Stimulated activated CD4-positive, alpha-beta T cell treated with anti-CD3 and anti-CD28 coated beads, Interleukin-4, amount 100 ng/mL, for 1 hour (primary cell): ENCODE measurements around the gene ATAD3A.
"Not testable (repeated sequence)": the region's sequence is repeated elsewhere in the genome, so short reads cannot be mapped to it uniquely, and the experiment has no call there.

ENCODE experiments used
- DNase-seq: peaks from one replicate; pipeline ENCODE4 v3.0.0-alpha.2; 2020

ATAD3A gene

DNA sequence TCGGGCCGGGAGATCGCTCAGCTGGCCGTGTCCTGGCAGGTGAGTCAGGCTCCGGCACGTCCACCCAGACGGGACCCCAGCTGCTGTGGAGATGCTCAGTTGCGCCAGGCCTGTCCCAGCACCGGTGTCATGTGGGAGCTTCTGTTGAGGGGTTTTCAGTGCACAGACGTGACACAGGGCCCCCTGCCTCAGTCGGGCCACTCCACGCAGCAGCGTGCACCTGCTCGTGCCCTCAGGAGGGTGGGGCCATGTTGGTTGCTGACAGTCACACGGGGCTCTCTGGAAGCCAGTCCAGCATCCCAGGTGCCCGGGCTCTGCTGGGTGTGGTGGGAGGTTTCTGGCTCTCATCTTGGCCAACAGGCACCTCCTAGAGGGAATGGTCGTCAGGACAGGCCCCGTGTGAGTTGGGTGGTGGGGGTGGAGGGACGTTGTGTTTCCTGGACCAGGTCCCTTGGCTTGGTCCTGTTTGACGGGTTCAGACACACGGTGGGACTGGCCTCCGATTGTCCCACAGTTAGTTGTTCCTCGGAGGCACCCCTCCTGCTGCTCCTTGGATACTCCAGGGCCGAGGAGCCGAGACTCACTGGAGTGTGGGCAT lies 21.2 kb upstream of the ATAD3A start:
- DNase-seq = no peak

DNA sequence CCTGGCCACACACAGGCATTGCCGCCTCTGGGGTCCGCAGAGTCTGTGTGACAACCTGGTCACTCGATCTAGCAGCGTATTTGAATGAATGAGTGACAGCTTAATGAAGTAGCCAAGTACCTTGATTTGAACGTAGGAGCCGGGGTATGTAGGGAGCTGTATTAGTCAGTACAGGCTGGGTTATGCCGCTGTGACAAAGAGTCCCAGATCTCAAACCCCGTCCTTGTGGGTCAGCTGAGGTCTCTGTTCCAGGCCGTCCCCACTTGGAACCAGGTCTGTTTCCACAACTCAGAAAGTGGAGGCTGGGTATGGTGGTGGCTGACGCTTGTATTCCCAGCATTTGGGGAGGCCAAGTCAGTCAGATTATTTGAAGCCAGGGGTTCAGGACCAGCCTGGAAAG lies 20.4 kb upstream of the ATAD3A start:
- no peak for DNase-seq

DNA sequence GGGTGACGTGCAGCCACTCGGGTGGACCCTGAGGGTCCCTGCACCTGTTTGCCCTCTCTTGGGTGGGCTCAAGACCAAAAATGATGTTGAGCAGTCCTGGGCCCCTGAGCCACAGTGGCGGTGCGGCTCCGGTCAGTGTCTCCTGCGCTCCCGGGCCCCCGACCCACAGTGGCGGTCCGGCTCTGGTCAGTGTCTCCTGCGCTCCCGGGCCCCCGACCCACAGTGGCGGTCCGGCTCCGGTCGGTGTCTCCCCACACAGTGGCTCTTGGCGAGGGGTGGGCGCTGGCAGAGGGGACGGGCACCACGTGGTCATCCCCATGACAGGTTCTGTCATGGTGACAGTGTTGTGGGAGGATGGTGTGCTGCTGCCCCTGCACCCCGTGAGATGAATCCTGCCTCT lies 17.7 kb upstream of the ATAD3A start:
- DNase-seq = not testable (repeated sequence)

DNA sequence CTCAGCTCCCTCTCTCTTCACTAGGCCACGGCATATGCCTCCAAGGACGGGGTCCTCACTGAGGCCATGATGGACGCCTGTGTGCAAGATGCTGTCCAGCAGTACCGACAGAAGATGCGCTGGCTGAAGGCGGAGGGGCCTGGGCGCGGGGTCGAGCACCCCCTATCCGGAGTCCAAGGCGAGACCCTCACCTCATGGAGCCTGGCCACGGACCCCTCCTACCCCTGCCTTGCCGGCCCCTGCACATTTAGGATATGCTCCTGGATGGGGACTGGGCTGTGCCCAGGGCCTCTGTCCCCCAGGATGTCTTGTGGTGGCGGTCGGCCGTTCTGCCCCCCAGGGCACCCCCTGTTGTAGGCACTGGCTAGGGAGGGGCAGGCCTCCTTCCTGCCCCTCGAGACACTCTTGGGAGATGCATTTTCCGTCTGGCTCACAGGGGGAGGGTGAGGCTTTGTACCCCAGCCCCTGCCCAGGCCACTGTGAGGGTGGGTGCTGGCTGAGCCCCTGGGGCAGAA lies 16.4 kb upstream of the ATAD3A start:
- DNase-seq = not testable (repeated sequence)

- peak; percentile 68 for DNase-seq
These were observed 7.1 kb upstream of the ATAD3A start for GRCh38 chr1:1504777-1505365.

DNA sequence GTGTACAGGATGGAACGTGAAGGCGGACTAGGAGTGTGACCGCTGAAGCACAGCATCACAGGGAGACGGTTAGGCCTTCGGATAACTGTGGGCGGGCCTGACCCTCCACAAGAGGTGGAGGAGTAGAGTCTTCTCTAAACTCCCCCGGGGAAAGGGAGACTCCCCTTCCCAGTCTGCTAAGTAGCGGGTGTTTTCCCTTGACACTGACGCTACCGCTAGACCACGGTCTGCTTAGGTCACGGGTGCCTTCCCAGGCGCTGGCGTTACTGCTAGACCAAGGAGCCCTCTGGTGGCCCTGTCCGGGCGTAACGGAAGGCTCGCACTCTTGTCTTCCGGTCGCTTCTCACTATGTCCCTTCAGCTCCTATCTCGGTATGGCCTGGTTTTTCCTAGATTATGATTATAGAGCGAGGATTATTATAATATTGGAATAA lies 6.6 kb upstream of the ATAD3A start:
- DNase-seq = not testable (repeated sequence)

DNA sequence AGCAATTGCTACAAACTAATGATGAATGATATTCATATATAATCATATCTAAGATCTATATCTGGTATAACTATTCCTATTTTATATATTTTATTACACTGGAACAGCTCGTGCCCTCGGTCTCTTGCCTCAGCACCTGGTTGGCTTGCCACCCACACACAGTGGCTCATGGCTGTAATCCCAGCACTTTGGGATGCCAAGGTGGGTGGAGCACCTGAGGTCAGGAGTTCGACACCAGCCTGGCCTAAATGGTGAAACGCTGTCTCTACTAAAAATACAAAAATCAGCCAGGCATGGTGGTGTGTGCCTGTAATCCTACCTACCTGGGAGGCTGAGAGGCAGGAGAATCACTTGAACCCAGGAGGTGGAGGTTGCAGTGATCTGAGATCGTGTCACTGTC lies 6.2 kb upstream of the ATAD3A start:
- DNase-seq = not testable (repeated sequence)

- DNase-seq = no peak
These were observed 4.7 kb upstream of the ATAD3A start for GRCh38 chr1:1507305-1507704.

- DNase-seq = not testable (repeated sequence)
These were observed 3.0 kb upstream of the ATAD3A start for GRCh38 chr1:1508775-1509464.

- not testable (repeated sequence) for DNase-seq
These were observed 2.5 kb upstream of the ATAD3A start for GRCh38 chr1:1509465-1509850.

DNA sequence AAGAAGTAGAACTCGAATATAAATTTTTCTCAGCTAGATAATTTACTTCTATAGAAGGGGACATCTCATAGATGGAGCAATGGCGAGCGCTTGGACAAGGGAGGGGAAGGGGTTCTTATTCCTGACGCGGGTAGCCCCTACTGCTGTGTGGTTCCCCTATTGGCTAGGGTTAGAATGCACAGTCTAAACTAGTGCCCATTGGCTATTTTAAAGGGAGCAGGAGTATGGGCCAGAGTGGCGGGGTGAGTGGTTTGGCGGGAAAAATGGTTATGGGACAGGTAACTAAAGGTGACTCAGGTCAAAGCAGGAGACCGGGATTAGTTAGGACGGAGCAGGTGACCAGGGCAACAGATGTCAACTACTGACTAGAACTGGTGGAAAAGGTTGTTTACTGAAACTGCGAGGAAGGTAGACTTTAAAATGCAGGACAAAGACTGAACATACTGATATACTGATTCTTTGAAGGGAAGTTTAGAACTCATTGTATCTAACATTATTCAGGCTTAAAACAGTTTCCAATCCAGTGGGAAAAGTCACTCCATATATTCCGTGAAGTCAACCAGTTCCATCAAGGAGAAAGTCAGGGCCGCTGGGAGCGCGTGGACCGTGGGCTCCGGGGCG lies 940 bp upstream of the ATAD3A start:
- DNase-seq = no peak

DNA sequence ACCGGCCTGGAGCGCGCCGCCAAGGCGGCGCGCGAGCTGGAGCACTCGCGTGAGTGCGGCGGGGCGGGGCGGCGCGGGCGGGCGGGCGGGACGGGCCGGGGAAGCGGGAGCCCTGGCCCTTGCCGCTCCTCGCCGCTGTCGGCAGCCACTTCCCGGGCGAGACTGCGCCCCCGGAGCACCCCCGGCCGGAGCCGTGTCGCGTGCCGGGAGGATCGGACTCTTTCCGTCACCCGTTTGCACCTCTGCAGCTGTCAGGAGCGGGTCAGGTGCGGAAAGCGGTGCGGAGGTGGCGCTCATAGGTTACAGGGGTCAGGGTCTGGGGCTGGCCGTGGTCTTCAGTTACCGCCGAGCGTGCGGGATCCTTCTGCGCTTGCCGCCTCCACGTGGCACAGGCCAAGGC lies 463 bp downstream of the ATAD3A start:
- peak; percentile 16 for DNase-seq

GRCh38 chr1:1513675-1514074 lies 1.7 kb downstream of the ATAD3A start:
- DNase-seq = not testable (repeated sequence)

DNA sequence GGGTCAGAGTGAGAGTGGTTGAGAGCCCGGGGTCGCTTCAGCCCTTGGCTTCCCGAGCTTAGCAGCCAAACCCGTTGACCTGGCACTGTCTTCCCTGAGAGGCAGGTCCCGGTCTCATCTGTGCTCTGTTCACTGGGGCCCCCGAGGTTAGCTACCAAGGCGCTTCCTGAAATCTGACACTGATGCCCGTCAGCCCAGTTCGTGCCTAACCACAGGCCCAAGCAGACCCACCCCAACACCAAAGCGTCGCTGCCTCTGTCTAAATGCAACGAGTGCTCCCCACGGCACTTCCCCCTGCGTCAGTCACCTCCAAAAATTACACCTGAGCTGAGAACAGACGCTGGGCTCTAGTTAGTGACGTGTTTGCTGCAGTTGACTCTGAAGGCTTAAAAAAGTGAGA lies 2.4 kb downstream of the ATAD3A start:
- DNase-seq = not testable (repeated sequence)

DNA sequence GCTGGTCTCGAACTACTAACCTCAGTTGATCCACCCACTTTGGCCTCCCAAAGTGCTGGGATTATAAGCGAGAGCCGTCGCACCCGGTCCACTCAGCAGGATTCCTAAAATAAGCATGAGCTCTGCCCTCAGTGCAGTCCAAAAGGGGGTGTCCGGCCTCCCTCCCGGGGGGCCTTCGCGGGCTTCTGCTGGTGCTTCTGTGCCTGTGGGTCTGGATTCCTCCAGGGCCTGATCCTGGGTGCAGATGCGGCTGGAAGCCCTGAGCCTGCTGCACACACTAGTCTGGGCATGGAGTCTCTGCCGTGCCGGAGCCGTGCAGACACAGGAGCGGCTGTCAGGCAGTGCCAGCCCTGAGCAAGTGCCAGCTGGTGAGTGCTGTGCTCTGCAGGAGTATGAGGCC lies 5.0 kb downstream of the ATAD3A start:
- DNase-seq = not testable (repeated sequence)

DNA sequence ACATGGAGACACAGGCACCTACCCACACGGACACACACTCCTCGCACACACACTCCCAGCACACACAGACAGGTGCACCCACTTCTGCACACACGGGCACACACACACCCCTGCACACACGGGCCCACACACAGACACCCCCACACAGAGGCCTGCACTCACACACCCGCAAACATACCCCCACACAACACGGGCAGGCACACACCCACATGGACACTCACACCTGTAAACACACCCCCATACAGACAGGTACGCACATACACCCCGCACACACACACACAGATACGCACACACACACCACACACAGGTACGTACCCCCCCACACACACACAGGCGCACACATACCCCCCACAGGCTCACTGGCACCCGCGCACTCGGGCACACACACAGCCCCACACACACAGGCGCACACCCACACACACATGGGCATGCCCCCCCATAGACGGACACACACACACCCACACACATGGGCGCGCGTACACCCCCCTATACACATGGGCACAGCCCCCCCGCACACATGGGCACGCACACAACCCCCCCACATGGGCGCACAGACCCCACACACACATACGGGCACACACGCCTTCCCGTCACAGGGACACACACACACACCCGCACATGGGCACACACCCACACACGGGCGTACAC lies 6.1 kb downstream of the ATAD3A start:
- no peak for DNase-seq

GRCh38 chr1:1518621-1519007 lies 6.7 kb downstream of the ATAD3A start:
- not testable (repeated sequence) for DNase-seq

- DNase-seq = not testable (repeated sequence)
These were observed 8.0 kb downstream of the ATAD3A start for GRCh38 chr1:1519805-1520505.

DNA sequence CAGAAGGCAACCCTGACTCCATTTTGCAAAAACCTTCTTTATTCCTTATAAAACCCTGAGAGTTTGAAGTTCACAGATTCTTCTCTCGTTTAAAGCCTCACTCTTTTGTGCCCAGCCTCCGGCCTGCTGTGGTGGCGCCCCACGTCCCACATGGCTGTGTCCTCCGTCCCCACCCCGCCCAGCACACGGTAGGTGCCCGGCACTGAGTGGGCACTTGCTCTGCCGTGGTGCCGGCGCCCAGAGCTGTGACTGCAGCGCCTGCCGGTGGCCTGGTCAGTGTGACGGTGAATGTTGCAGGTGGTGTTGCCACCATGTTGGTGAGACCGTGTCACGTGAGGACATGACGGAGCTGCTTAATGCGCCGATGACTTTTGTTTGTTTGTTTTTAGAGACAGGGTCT lies 9.4 kb downstream of the ATAD3A start:
- no peak for DNase-seq

- not testable (repeated sequence) for DNase-seq
These were observed 10.6 kb downstream of the ATAD3A start for GRCh38 chr1:1522536-1522935.

DNA sequence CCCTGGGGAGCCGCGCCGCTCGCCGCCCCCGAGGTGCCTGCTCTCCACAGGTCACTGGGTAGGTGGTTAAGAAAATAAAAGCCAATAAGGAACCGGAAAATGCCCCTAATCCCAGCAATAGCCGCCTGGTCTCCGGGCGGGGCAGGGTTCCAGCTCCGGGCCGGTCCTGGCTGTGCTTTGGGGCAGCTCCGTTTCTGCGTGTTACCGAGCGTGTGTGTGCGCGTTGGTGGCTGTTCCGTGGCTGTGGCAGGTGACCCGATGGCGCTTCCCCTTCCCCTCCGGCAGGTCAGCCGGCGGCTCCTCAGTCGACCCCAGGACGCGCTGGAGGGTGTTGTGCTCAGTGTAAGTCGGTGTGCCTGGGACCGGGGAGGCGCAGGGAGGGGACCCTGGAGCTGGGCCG lies 11.3 kb downstream of the ATAD3A start:
- not testable (repeated sequence) for DNase-seq

DNA sequence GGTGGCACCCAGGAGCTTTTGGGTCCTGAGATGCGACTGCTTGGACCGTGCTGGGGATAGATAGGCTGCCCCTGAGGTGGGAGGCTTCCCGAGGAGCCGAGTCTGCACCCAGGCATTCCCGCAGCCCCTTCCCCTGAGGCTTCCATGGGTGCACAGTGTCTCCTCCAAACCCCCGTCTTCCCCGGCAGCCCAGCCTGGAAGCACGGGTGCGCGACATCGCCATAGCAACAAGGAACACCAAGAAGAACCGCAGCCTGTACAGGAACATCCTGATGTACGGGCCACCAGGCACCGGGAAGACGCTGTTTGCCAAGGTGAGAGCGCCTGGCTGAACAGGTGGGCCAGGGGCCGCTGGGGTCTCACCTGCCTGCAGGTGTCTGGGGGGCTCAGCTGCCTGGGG lies 11.7 kb downstream of the ATAD3A start:
- DNase-seq = not testable (repeated sequence)
